ENCODE results near the gene SCUBE3. TPM values are rescaled to one million over a fixed set of nuclear protein-coding genes. Genes with fewer than 3 reads are reported as not detected.
A peak's percentile ranks its signal among the peaks of the same experiment; 100 is the strongest.

The SCUBE3 gene
- total RNA-seq, 2 donors from 2014 or later: 0.33 TPM; not detected in 1

GRCh38 chr6:35272005-35272404 is 58.2 kb downstream of the SCUBE3 start:
- DNase-seq (no peak), ATAC-seq (no peak)
- Histone ChIP-seq H3K27me3 (no peaks in the 10 kb centered on the region), H3K4me3 (no peak overlapping the region), H3K9me3 (no peaks in the 10 kb centered on the region), H3K36me3 (replicated peaks in 1 of 2; ENCODE audit: insufficient read depth in 1 of 2, low read depth in 2 of 2) (no peaks in the 10 kb centered on the region), H3K4me1 (no peaks in the 10 kb centered on the region), H3K27ac (no peak overlapping the region)
- no peak for TF ChIP-seq POLR2A (IDR thresholded peaks at IDR 0.05)
- TF ChIP-seq CTCF (IDR thresholded peaks at IDR 0.05): no peak
- intact Hi-C loops (cut with DNase I): no loop called here
- WGBS, 2 donors: 100% methylated on average over 2 of the region's 2 CpGs

GRCh38 chr6:35273822-35274559 is 60.2 kb downstream of the SCUBE3 start:
- Histone ChIP-seq H3K27ac (no peak overlapping the region), H3K27me3 (no peaks in the 10 kb centered on the region), H3K9me3 (no peaks in the 10 kb centered on the region), H3K4me1 (no peaks in the 10 kb centered on the region), H3K4me3 (no peak overlapping the region), H3K36me3 (replicated peaks in 1 of 2; ENCODE audit: insufficient read depth in 1 of 2, low read depth in 2 of 2) (no peaks in the 10 kb centered on the region)
- 89 to 96% methylated on average over 4 of the region's 4 CpGs for WGBS, 2 donors
- DNase-seq: no peak
- intact Hi-C loops (cut with DNase I): no loop called here
- TF ChIP-seq CTCF (IDR thresholded peaks at IDR 0.05): no peak
- TF ChIP-seq POLR2A (IDR thresholded peaks at IDR 0.05): no peak
- ATAC-seq: no peak

GRCh38 chr6:35275744-35276260 is 62.0 kb downstream of the SCUBE3 start:
- no peak for ATAC-seq

GRCh38 chr6:35278708-35279107 is 65.0 kb downstream of the SCUBE3 start:
- WGBS, 2 donors: 93 to 95% methylated on average over 3 of the region's 3 CpGs
- no peaks in the 10 kb centered on the region for H3K9me3 ChIP-seq
- H3K27me3 ChIP-seq: no peaks in the 10 kb centered on the region
- no peak for ATAC-seq
- DNase-seq: no peak
- no peak overlapping the region for H3K27ac ChIP-seq
- intact Hi-C loops (cut with DNase I): no loop called here
- H3K4me1 ChIP-seq: no peaks in the 10 kb centered on the region
- no peak overlapping the region for H3K4me3 ChIP-seq
- no peak for TF ChIP-seq POLR2A (IDR thresholded peaks at IDR 0.05)
- H3K36me3 ChIP-seq (replicated peaks in 1 of 2; ENCODE audit: insufficient read depth in 1 of 2, low read depth in 2 of 2): peaks cover 0 to 12% of the 10 kb centered on the region in 2 donors

More at GRCh38 chr6:35275744-35276260, 62.0 kb downstream of the SCUBE3 start:
- TF ChIP-seq CTCF (IDR thresholded peaks at IDR 0.05) (no peak), POLR2A (IDR thresholded peaks at IDR 0.05) (no peak)
- Histone ChIP-seq H3K4me1 (no peaks in the 10 kb centered on the region), H3K9me3 (no peaks in the 10 kb centered on the region), H3K4me3 (no peak overlapping the region), H3K36me3 (replicated peaks in 1 of 2; ENCODE audit: insufficient read depth in 1 of 2, low read depth in 2 of 2) (no peaks in the 10 kb centered on the region), H3K27ac (no peak overlapping the region), H3K27me3 (no peaks in the 10 kb centered on the region)
- intact Hi-C loops (cut with DNase I): no loop called here
- DNase-seq: no peak
- WGBS, 2 donors: 87% methylated on average over 4 of the region's 4 CpGs

- WGBS, 2 donors: 55 to 62% methylated on average over 3 to 4 of the region's 4 CpGs
- no peaks in the 10 kb centered on the region for H3K27me3 ChIP-seq
- TF ChIP-seq CTCF (IDR thresholded peaks at IDR 0.05) (no peak), POLR2A (IDR thresholded peaks at IDR 0.05) (no peak)
- H3K36me3 ChIP-seq (replicated peaks in 1 of 2; ENCODE audit: insufficient read depth in 1 of 2, low read depth in 2 of 2): peaks cover 0 to 12% of the 10 kb centered on the region in 2 donors
- ATAC-seq: no peak
- no peaks in the 10 kb centered on the region for H3K9me3 ChIP-seq
- no peaks in the 10 kb centered on the region for H3K4me1 ChIP-seq
- no peak overlapping the region for H3K27ac ChIP-seq
- DNase-seq: peak in 1 of 4 donors; percentile 24
- intact Hi-C loops (cut with DNase I): no loop called here
- no peak overlapping the region for H3K4me3 ChIP-seq
These were observed 67.1 kb downstream of the SCUBE3 start for GRCh38 chr6:35280903-35281302.

Data from body of pancreas (tissue), 4 donors.